OCI-LY3 (cell line): ENCODE measurements around the gene FGF22.
"Not testable (repeated sequence)": the region's sequence is repeated elsewhere in the genome, so short reads cannot be mapped to it uniquely, and the experiment has no call there.

Experiments
- H2AFZ ChIP-seq: fragments of 200-600, 300-600 bp; shearing (Covaris generic); 2 replicates; pipeline ENCODE4 v1.6.0; 2014; ENCODE audit warnings: antibody characterized with exemption, low read depth, low read length
- H3K27ac ChIP-seq: fragments of 200-600, 300-600 bp; sonication (generic); 2 replicates; pipeline ENCODE4 v1.5.1; 2014; ENCODE audit warnings: mild to moderate bottlenecking, low read length, moderate library complexity, mixed read lengths
- H3K27me3 ChIP-seq: fragments of 200-600, 300-600 bp; sonication (generic); 2 replicates; pipeline ENCODE4 v1.6.1; 2014; ENCODE audit warnings: low read depth, low read length, mixed read lengths
- H3K36me3 ChIP-seq: fragments of 200-600, 300-600 bp; sonication (generic); replicated peaks from 2 replicates; pipeline ENCODE3; 2014; ENCODE audit warnings: low read depth, low read length, mixed read lengths
- H3K4me1 ChIP-seq: fragments of 300-600, 200-600 bp; sonication (generic); 2 replicates; pipeline ENCODE4 v1.6.1; 2014; ENCODE audit warnings: low read length, mixed read lengths
- H3K4me2 ChIP-seq: fragments of 200-600, 300-600 bp; sonication (generic); 2 replicates; pipeline ENCODE4 v1.6.1; 2014; ENCODE audit warnings: low read length, mixed read lengths
- H3K4me3 ChIP-seq: fragments of 300-600, 200-600 bp; sonication (generic); 2 replicates; pipeline ENCODE4 v1.5.1; 2014; ENCODE audit warnings: antibody characterized with exemption, mild to moderate bottlenecking, low read length, moderate library complexity
- H3K79me2 ChIP-seq: fragments of 300-600, 200-600 bp; shearing (Covaris generic); 2 replicates; pipeline ENCODE4 v1.6.1; 2014; ENCODE audit warnings: mild to moderate bottlenecking, low read length, mixed read lengths
- H3K9ac ChIP-seq: fragments of 300-600, 200-600 bp; shearing (Covaris generic); 2 replicates; pipeline ENCODE4 v1.6.0; 2014; ENCODE audit warnings: mild to moderate bottlenecking, low read length, moderate library complexity
- H3K9me3 ChIP-seq: fragments of 200-600, 300-600 bp; shearing (Covaris generic); 2 replicates; pipeline ENCODE4 v1.6.1; 2014; ENCODE audit warnings: low read length, mixed read lengths; ENCODE audit not compliant: insufficient read depth
- H4K20me1 ChIP-seq: fragments of 200-600, 300-600 bp; sonication (generic); 2 replicates; pipeline ENCODE4 v1.6.1; 2016; ENCODE audit warnings: low read length, mixed read lengths; ENCODE audit not compliant: insufficient read depth
- EZH2phosphoT487 ChIP-seq: fragments of 200-600 bp; shearing (Covaris generic); IDR thresholded peaks from 2 replicates; pipeline ENCODE4 v1.6.1; 2018; ENCODE audit warnings: antibody characterized with exemption, mixed run types, low read depth
- TF ChIP-seq, protein P1 (sequence below): fragments of 200-600, 300-600 bp; sonication (generic); IDR thresholded peaks from 2 replicates; pipeline ENCODE4 v1.5.1; 2014; ENCODE audit warnings: antibody characterized with exemption, low read length, low read depth

The FGF22 gene

DNA sequence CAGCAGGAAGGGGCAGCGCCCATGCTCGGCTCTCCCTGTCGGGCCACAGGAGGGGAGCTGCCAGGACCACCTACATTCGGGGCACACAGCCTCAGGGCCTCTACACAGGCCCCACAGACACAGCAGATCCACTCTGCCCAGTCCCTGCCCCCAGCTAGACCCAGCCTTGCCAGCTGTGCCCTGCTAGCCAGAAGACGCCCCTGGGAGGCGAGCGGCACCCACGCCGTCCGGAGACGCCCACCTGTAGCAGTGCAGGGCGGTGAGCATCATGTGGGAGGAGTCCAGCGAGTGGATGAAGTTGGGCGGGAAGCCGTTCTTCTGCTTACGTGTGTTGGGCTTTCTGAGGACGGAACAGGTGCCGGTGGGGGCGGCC lies 21.4 kb upstream of the FGF22 start:
- Histone ChIP-seq H3K4me2 (no peak overlapping the region), H2AFZ (no peak overlapping the region), H3K9me3 (no peaks in the 10 kb centered on the region), H3K4me3 (no peak overlapping the region), H3K79me2 (no peaks in the 10 kb centered on the region), H3K36me3 (peaks cover 41% of the 10 kb centered on the region), H3K4me1 (no peaks in the 10 kb centered on the region), H3K27me3 (no peaks in the 10 kb centered on the region), H3K27ac (no peak overlapping the region), H4K20me1 (no peaks in the 10 kb centered on the region), H3K9ac (no peak overlapping the region)
- no peak for TF ChIP-seq EZH2phosphoT487
- TF ChIP-seq, protein P1, sequence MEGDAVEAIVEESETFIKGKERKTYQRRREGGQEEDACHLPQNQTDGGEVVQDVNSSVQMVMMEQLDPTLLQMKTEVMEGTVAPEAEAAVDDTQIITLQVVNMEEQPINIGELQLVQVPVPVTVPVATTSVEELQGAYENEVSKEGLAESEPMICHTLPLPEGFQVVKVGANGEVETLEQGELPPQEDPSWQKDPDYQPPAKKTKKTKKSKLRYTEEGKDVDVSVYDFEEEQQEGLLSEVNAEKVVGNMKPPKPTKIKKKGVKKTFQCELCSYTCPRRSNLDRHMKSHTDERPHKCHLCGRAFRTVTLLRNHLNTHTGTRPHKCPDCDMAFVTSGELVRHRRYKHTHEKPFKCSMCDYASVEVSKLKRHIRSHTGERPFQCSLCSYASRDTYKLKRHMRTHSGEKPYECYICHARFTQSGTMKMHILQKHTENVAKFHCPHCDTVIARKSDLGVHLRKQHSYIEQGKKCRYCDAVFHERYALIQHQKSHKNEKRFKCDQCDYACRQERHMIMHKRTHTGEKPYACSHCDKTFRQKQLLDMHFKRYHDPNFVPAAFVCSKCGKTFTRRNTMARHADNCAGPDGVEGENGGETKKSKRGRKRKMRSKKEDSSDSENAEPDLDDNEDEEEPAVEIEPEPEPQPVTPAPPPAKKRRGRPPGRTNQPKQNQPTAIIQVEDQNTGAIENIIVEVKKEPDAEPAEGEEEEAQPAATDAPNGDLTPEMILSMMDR, result no peak

DNA sequence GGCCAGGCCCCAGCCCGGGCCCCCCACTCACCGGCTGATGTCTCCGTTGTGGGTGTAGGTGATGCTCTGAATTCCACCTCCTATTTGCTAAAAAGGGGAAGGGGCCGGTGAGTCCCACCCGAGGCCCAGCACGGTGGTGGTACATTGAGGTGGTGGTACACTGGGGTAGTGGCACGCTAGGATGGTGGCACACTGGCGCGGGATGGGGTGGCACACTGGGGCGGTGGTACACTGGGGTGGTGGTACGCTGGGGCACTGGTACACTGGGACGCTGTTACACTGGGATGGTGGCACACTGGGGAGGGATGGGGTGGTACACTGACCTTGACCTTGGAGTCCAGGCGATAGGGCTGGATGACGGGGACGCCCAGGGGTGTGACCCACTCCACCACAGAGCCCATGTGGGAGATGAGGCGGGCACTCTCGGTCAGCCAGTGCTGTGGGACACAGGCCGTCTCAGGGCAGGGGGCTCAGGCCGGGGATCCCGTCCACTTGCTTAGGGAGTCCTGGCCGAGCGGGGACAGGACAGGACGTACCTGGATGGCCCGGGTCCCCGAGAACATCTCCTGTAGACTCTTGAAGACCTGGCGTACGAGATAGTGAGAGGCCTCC lies 20.9 kb upstream of the FGF22 start:
- peaks cover 41% of the 10 kb centered on the region for H3K36me3 ChIP-seq

DNA sequence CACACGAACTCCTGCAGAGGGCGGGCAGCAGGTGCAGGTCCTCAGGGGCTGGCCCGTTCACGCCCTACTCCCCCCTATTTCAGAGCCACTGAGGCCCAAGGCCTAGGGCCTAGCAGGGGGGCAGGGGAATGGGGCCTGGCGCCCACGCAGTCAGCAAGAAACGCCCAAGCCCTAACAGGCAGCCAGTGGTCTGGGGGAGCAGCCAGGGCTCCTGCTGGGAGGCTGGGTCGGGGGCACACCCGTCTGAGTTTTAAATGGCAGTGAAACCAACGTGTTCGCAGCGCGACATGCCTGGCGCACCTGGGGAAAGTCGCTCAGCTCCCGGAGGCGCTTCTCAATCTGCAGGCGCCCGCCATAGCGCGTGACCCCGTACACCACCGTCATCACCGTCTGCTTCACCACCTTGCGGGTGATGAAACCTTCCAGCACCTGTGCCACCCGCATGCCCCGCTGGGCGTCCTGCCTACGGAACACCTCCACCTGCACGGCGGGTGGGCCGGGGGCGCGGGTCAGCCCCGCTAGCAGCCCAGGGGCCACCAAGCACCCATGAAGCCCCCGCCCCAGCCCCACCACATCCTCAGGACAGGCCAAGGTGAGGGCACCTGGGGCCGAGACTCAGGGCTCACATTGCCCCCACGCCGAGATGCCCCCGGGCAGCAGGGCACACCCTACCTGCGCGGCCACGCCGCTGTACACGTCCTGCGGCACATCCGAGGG lies 20.2 kb upstream of the FGF22 start:
- no peak overlapping the region for H3K9ac ChIP-seq
- H3K79me2 ChIP-seq, result no peaks in the 10 kb centered on the region
- H3K36me3 ChIP-seq, result peaks cover 41% of the 10 kb centered on the region
- no peak overlapping the region for H3K4me3 ChIP-seq
- H3K9me3 ChIP-seq, result no peaks in the 10 kb centered on the region
- H2AFZ ChIP-seq, result no peak overlapping the region
- H3K4me1 ChIP-seq, result no peaks in the 10 kb centered on the region
- no peak overlapping the region for H3K4me2 ChIP-seq
- H4K20me1 ChIP-seq, result no peaks in the 10 kb centered on the region
- no peak for TF ChIP-seq EZH2phosphoT487
- TF ChIP-seq, protein P1, result no peak
- no peak overlapping the region for H3K27ac ChIP-seq
- H3K27me3 ChIP-seq, result no peaks in the 10 kb centered on the region

More for the DNA sequence above, 20.9 kb upstream of the FGF22 start:
- Histone ChIP-seq H3K9ac (no peak overlapping the region), H3K4me2 (no peak overlapping the region), H4K20me1 (no peaks in the 10 kb centered on the region), H3K27me3 (no peaks in the 10 kb centered on the region), H3K27ac (no peak overlapping the region), H3K79me2 (no peaks in the 10 kb centered on the region), H3K4me1 (no peaks in the 10 kb centered on the region), H3K4me3 (no peak overlapping the region), H3K9me3 (no peaks in the 10 kb centered on the region), H2AFZ (no peak overlapping the region)
- TF ChIP-seq EZH2phosphoT487, result no peak
- TF ChIP-seq, protein P1, result no peak

DNA sequence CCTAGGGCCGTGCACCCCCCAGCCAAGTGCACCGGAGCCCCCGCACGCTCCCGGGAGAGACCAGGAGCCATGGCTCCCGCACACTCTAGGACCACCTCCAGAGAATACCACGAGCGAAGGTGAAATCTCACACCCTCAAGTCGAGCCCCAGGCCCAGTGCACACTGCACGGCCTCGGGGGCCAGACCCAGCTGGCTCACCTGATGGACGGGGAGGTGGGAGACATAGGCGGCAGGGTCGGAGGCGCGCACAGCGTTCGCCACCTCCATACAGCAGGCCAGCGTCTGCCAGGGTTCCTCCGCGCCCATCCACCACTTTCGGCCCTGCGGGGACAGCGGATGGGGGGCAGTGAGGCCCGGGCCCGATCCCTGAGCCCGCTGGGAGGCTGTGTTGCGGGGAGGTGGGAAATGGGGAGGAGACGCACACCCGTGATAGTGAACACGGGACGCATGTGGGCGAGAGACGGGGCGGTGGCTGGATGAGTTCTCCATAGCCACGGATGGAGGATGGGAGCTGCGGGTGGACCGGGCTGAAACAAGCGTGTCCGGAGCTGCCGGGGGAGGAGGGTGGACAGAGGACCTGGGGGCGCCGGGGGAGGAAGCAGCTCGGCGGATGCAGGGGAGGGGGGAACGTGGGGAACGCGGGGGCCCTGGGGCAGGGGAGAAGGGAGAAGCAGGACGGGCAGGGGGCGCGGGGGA lies 19.4 kb upstream of the FGF22 start:
- Histone ChIP-seq H3K4me1 (no peaks in the 10 kb centered on the region), H3K4me2 (no peak overlapping the region), H3K27me3 (no peaks in the 10 kb centered on the region), H3K27ac (no peak overlapping the region), H3K9ac (no peak overlapping the region), H3K9me3 (no peaks in the 10 kb centered on the region), H4K20me1 (0 out of 2 replicates have a peak, but pooled peaks cover 2% of the 10 kb centered on the region), H2AFZ (no peak overlapping the region), H3K79me2 (no peaks in the 10 kb centered on the region), H3K36me3 (peaks cover 38% of the 10 kb centered on the region), H3K4me3 (no peak overlapping the region)
- TF ChIP-seq, protein P1, result no peak
- TF ChIP-seq EZH2phosphoT487, result no peak

DNA sequence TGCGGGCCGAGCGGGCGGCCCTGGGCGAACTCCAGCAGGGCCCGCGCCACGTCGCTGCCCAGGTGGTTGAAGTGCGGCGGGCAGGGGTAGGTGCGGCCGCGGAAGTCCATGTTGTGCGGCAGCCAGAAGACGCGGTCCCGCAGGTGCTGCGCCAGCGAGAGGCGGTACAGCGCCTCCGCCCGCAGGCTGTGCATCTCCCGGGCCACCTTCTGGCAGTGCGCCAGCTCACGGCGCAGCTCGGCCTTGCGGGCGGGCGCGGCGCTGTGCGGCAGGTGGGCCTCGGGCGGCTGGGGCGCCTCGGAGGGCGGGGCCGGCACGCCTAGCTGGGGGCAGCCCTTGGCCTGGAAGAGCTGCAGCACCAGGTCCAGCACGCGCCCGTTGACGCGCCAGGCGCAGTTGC lies 18.5 kb upstream of the FGF22 start:
- H3K36me3 ChIP-seq, result peaks cover 39% of the 10 kb centered on the region
- not testable (repeated sequence) for H3K4me3 ChIP-seq, H3K27me3 ChIP-seq, H3K79me2 ChIP-seq, H3K27ac ChIP-seq, H3K9me3 ChIP-seq, H3K4me2 ChIP-seq, H3K9ac ChIP-seq, H4K20me1 ChIP-seq, H2AFZ ChIP-seq, H3K4me1 ChIP-seq
